ENCODE results near the gene DNAH5.

Gene DNAH5

GRCh38 chr5:13700626-13701025 is 243.9 kb downstream of the DNAH5 start:
- no peak for DNase-seq

- DNase-seq, result no peak
Measured at GRCh38 chr5:13698885-13699284, 245.6 kb downstream of the DNAH5 start.

- no peak for DNase-seq
Measured at GRCh38 chr5:13695076-13695712, 249.3 kb downstream of the DNAH5 start.

GRCh38 chr5:13692172-13692571 is 252.3 kb downstream of the DNAH5 start:
- DNase-seq, result no peak

GRCh38 chr5:13676531-13676930 is 268.0 kb downstream of the DNAH5 start:
- DNase-seq, result no peak

GRCh38 chr5:13674391-13674790 is 270.1 kb downstream of the DNAH5 start:
- no peak for DNase-seq

GRCh38 chr5:13673511-13673910 is 271.0 kb downstream of the DNAH5 start:
- DNase-seq, result no peak

GRCh38 chr5:13664377-13664776 is 280.1 kb downstream of the DNAH5 start:
- DNase-seq, result no peak

- DNase-seq, result no peak
Measured at GRCh38 chr5:13662626-13663025, 281.9 kb downstream of the DNAH5 start.

GRCh38 chr5:13661272-13661671 is 283.2 kb downstream of the DNAH5 start:
- no peak for DNase-seq

- no peak for DNase-seq
Measured at GRCh38 chr5:13660072-13660471, 284.4 kb downstream of the DNAH5 start.

- no peak for DNase-seq
Measured at GRCh38 chr5:13659391-13659790, 285.1 kb downstream of the DNAH5 start.

- no peak for DNase-seq
Measured at GRCh38 chr5:13658761-13659160, 285.7 kb downstream of the DNAH5 start.

GRCh38 chr5:13658152-13658551 is 286.3 kb downstream of the DNAH5 start:
- DNase-seq, result no peak

GRCh38 chr5:13653709-13654108 is 290.8 kb downstream of the DNAH5 start:
- no peak for DNase-seq

GRCh38 chr5:13649656-13650055 is 294.8 kb downstream of the DNAH5 start:
- no peak for DNase-seq

GRCh38 chr5:13648822-13649221 is 295.7 kb downstream of the DNAH5 start:
- no peak for DNase-seq

- no peak for DNase-seq
Measured at GRCh38 chr5:13643734-13644133, 300.8 kb downstream of the DNAH5 start.

GRCh38 chr5:13643196-13643595 is 301.3 kb downstream of the DNAH5 start:
- no peak for DNase-seq

Data from activated naive CD4-positive, alpha-beta T cell treated with anti-CD3 and anti-CD28 coated beads, Interleukin-2, amount 50 U/mL, for 16 hours (primary cell).